Activated CD4-positive, alpha-beta T cell treated with anti-CD3 and anti-CD28 coated beads for 1 hour (primary cell): ENCODE results near the gene MSANTD4.
"Not testable (repeated sequence)": the region's sequence is repeated elsewhere in the genome, so short reads cannot be mapped to it uniquely, and the experiment has no call there.

ENCODE experiments used
- DNase-seq: peaks from one replicate; pipeline ENCODE4 v3.0.0-alpha.2; 2020

Gene MSANTD4

GRCh38 chr11:106012744-106013143 lies 9.3 kb downstream of the MSANTD4 start:
- no peak for DNase-seq

GRCh38 chr11:106011481-106011880 lies 10.6 kb downstream of the MSANTD4 start:
- DNase-seq, result no peak

DNA sequence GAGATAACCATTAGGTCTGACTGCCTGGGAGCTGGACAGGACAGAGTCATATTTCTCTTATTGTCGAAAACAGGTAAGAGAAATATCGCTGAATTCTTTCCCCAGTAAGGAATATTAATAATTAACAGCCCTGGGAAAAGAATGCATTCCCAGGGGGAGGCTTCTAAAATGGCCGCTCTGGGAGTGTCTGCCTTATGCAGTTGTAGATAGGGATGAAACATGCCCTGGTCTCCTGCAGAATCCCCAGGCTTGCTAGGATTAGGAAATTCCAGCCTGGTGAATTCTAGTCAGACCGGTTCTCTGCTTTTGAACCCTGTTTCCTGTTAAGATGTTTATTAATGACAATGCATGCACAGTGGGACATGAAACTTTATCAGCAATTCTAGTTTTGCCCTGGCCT lies 18.9 kb downstream of the MSANTD4 start:
- DNase-seq, result not testable (repeated sequence)

DNA sequence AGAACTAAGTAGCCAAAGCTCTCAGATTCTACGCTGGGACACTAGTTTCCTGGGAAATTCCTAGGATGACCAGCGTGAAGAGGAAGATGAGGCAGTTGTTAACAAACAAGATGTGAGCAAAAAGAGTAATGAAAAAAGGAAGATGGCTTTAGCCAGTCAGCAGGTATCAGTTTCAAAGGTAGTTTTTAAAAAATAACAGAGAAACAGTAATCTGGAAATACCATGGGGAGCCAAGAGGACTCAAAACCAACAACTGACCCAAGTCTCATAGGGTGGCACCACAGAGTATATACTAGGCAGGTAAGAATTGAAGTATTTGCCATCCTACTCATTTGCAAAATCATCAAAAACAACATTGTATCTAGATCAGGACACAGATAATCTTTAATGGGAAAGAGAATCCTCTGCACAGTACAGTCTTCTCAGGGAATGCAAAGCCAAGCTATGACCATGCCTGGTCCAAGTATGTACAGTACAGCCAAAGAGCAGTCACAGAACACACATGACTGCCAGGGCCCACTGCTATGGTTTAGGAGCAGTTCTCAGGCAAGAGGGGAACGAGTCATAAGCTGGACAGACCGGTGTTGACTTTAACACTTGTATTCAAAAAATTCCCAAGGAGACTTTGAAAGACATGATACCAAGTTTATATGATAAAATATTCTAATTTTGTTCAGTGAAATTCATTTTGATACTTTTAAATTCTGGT lies 20.6 kb downstream of the MSANTD4 start:
- DNase-seq, result no peak

DNA sequence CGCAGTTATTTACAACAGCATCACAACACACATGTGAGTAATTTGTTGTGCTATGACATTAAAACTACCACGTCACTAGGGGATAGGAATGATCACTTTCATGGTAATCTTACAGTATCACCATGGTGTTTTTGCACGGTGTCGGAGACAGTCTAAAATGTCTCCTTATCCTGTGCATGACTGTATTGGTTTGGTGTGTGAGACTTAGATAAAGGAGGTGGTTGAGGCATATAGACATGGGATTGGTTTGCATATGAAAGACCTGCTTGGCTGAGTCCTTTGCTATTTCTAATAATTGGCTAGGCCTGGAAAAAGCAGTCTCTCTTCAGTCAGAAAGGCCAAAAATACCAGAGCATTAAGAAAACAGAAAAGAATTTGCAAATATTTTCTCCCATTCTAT lies 30.2 kb downstream of the MSANTD4 start:
- no peak for DNase-seq

- DNase-seq, result no peak
Measured at GRCh38 chr11:105989124-105989523, 32.9 kb downstream of the MSANTD4 start.

- no peak for DNase-seq
Measured at GRCh38 chr11:105988197-105988596, 33.8 kb downstream of the MSANTD4 start.

DNA sequence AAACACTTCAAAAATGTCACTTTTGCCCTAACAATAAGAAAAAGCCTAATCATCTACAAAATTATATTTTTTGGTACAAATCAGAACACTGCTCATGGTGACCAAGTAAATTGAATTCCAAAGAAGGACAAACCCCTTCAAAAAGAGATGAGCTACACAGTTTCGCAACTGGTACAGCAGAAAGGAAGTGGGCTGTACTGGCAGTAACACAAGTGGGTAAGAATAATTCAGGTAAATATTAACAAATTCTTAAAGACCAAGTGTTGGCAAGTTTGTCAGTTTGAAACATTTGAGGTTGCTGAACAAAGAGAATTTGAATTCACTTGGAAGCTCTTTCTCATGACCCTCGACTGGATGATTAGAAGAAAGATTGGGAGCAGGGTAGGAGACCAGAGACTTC lies 35.5 kb downstream of the MSANTD4 start:
- DNase-seq, result no peak

DNA sequence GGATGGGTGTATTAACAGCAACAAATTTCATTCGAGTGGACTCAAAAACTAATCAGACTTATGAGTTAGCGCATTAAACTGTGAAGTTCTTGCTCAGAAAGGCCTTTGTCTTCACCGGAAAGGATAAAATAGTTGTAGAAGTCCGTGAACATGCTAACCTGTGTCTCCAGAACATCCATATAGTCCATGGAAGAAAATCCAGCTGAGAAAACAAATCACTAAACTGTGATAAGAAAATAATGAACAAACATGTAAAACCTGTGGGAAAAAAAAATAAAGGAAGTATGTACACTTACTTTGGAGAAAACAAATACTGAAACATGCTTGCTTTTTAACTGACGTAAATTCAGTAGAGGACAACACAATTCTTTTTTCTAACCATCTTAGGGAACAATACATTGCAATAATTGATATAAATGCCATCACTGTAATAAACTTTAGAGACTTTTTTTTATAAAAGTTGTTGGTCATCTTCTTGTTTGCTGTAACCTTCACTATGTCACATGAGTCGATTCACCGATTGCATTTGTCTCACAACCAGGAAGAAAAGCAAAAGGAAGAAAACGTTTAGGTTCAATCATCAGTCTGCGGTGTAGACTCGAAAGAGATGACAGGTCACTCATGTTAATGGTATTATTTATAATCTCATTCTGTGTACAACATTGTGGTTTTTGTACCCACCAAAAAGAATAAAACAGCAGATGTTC lies 41.9 kb downstream of the MSANTD4 start:
- no peak for DNase-seq

GRCh38 chr11:105975128-105975527 lies 46.9 kb downstream of the MSANTD4 start:
- DNase-seq, result no peak

DNA sequence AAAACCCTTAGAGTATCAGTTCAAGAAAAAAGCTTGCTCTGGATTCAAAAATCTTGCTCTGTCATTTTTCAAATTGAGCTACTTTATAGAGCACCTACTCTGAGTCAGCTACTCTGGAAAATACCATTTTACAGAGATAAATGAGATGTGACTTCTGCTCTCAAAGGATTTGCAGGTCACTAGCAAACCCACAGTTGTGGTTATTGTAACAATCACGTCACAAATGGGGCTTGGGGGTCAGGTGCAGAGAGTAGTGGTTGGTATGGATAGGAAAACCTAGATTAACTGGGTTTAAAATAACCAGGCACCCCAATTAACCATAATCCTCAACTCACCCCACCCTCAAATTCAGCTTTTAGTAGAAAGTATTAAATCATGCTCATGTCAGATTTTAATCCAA lies 52.3 kb downstream of the MSANTD4 start:
- no peak for DNase-seq

DNA sequence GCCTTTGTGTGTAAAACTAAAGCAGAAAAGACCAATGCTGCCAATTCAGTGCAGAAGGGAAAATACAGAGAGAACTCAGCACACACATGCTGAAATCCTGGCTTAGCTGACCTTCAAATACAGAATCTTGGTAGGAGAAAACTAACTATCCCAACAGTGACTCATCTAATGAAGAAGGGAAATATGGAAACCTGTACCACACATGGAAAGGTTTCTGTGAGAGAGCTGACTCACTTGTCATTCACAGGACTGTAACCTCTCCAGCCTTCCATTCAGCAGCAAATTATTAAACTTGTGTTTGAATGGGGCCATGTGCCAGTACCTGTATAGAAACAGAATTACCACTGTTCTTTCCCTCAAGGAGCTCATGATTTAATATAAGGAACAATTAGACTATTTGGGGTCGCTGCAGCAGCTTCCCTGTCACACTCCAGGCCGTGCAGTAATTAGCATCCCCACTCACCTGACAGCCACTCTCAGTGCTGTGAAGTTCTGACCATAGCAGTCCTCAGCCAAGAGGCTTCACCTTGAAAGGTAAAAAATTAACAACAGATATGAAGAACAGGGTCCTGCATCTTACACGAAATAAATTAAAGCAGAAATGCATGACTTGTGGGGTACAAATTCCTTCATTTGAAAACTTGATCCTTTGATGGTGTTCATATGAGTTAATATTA lies 53.9 kb downstream of the MSANTD4 start:
- no peak for DNase-seq

DNA sequence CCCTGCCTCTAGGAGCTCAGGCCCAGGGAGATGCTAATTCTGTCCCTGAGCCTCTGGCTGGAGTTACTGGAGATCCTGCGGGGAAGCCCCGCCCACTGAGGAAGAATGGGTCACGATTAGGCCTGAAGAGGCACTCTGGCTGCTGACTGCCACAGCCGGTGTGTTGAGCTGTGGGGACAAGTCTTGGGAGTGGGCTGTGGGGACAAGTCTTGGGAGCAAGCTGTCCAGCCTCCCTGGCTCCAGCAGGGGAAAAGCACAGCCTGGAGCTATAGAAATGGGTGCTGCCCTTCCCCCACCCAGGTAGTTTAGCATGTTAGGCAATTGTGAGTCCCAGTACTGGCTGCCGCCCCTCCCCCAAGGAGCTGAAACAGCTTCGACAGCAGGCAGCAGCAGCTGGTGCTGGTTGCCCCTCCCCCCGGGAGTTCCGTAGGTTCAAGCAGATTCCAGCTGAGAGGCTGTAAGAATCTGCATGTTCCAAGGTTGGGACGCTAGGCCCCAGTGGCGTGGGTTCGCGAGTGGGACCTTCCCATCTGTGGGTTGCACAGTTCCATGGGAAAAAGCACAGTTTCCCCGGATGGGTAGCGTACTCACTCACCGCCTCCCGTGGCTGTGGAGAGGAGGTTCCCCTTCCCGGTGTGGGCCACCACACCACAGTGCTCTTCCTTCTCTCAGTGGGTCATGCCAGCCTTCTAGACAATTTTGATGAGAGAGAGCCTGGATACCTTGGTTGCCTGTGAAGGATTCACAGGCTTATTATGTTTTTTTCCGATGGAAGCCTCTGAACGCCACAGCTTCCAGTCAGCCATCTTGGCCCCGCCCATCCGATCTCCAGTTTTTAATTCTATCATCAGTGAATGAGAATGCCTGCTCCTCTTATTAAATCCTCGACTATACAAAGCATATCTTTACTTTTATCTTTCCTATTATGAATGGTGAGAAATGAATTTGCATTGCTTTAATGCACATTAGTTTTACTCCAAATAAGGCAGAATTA lies 61.5 kb downstream of the MSANTD4 start:
- DNase-seq, result no peak
